ENCODE results near the gene RAB43.

The RAB43 gene

GRCh38 chr3:129107793-129108192 lies 13.8 kb downstream of the RAB43 start:
- H3K4me3 ChIP-seq (ENCODE audit: low read depth, low read length, poor library complexity, severe bottlenecking): no peak overlapping the region
- no peaks in the 10 kb centered on the region for H3F3A ChIP-seq (ENCODE audit: insufficient read depth, low read length)
- no peak overlapping the region for H3K4me2 ChIP-seq (ENCODE audit: low read length)
- no peaks in the 10 kb centered on the region for H3K79me2 ChIP-seq (ENCODE audit: insufficient read depth, low read length)
- H3K4me1 ChIP-seq (ENCODE audit: insufficient read depth, low read length, severe bottlenecking): peaks cover 35% of the 10 kb centered on the region
- H3K36me3 ChIP-seq (ENCODE audit: insufficient read depth, low read length): peaks cover 15% of the 10 kb centered on the region; the same call in 1 of the 2 replicates
- H2AFZ ChIP-seq (ENCODE audit: low read length): no peak overlapping the region
- H3K9me2 ChIP-seq (ENCODE audit: low read depth, low read length): no peaks in the 10 kb centered on the region
- H4K20me1 ChIP-seq (ENCODE audit: insufficient read depth, low read length): no peaks in the 10 kb centered on the region
- no peaks in the 10 kb centered on the region for H3K27me3 ChIP-seq (ENCODE audit: insufficient read depth, low read length)
- no peak for TF ChIP-seq EZH2 (IDR thresholded peaks at IDR 0.05; ENCODE audit: borderline replicate concordance, low read length)
- TF ChIP-seq CTCF (IDR thresholded peaks at IDR 0.05; ENCODE audit: low read length): no peak
- H3K9me3 ChIP-seq (ENCODE audit: low read length): no peaks in the 10 kb centered on the region
- no peak overlapping the region for H3K27ac ChIP-seq (ENCODE audit: low read depth, low read length, poor library complexity, severe bottlenecking)
- no peak overlapping the region for H3K9ac ChIP-seq (ENCODE audit: low read length)

- no peaks in the 10 kb centered on the region for H3K27me3 ChIP-seq (ENCODE audit: insufficient read depth, low read length)
- peaks cover 15% of the 10 kb centered on the region; the same call in 1 of the 2 replicates for H3K36me3 ChIP-seq (ENCODE audit: insufficient read depth, low read length)
- H3K4me3 ChIP-seq (ENCODE audit: low read depth, low read length, poor library complexity, severe bottlenecking): no peak overlapping the region
- no peaks in the 10 kb centered on the region for H3K79me2 ChIP-seq (ENCODE audit: insufficient read depth, low read length)
- no peak overlapping the region for H3K4me2 ChIP-seq (ENCODE audit: low read length)
- TF ChIP-seq EZH2 (IDR thresholded peaks at IDR 0.05; ENCODE audit: borderline replicate concordance, low read length) (no peak), CTCF (IDR thresholded peaks at IDR 0.05; ENCODE audit: low read length) (no peak)
- no peaks in the 10 kb centered on the region for H3F3A ChIP-seq (ENCODE audit: insufficient read depth, low read length)
- no peak overlapping the region for H3K9ac ChIP-seq (ENCODE audit: low read length)
- H3K9me2 ChIP-seq (ENCODE audit: low read depth, low read length): no peaks in the 10 kb centered on the region
- no peak overlapping the region for H2AFZ ChIP-seq (ENCODE audit: low read length)
- no peaks in the 10 kb centered on the region for H4K20me1 ChIP-seq (ENCODE audit: insufficient read depth, low read length)
- H3K9me3 ChIP-seq (ENCODE audit: low read length): no peaks in the 10 kb centered on the region
- no peak overlapping the region for H3K27ac ChIP-seq (ENCODE audit: low read depth, low read length, poor library complexity, severe bottlenecking)
- peaks cover 30% of the 10 kb centered on the region for H3K4me1 ChIP-seq (ENCODE audit: insufficient read depth, low read length, severe bottlenecking)
These were observed 14.6 kb downstream of the RAB43 start for GRCh38 chr3:129106866-129107565.

- Histone ChIP-seq H3K79me2 (ENCODE audit: insufficient read depth, low read length) (no peaks in the 10 kb centered on the region), H3K27ac (ENCODE audit: low read depth, low read length, poor library complexity, severe bottlenecking) (peak overlapping the region; percentile 8)
These were observed 15.3 kb downstream of the RAB43 start for GRCh38 chr3:129106320-129106719.

More at GRCh38 chr3:129106320-129106719, 15.3 kb downstream of the RAB43 start:
- no peaks in the 10 kb centered on the region for H3K9me2 ChIP-seq (ENCODE audit: low read depth, low read length)
- no peaks in the 10 kb centered on the region for H4K20me1 ChIP-seq (ENCODE audit: insufficient read depth, low read length)
- peaks cover 16% of the 10 kb centered on the region for H3K36me3 ChIP-seq (ENCODE audit: insufficient read depth, low read length)
- no peak overlapping the region for H3K9ac ChIP-seq (ENCODE audit: low read length)
- H3K4me1 ChIP-seq (ENCODE audit: insufficient read depth, low read length, severe bottlenecking): peaks cover 26% of the 10 kb centered on the region
- H3K4me2 ChIP-seq (ENCODE audit: low read length): no peak overlapping the region
- H3F3A ChIP-seq (ENCODE audit: insufficient read depth, low read length): no peaks in the 10 kb centered on the region
- no peaks in the 10 kb centered on the region for H3K9me3 ChIP-seq (ENCODE audit: low read length)
- TF ChIP-seq EZH2 (IDR thresholded peaks at IDR 0.05; ENCODE audit: borderline replicate concordance, low read length) (no peak), CTCF (IDR thresholded peaks at IDR 0.05; ENCODE audit: low read length) (peak; percentile 39; the same call in 1 of the 2 replicates)
- H3K4me3 ChIP-seq (ENCODE audit: low read depth, low read length, poor library complexity, severe bottlenecking): no peak overlapping the region
- no peak overlapping the region for H2AFZ ChIP-seq (ENCODE audit: low read length)
- no peaks in the 10 kb centered on the region for H3K27me3 ChIP-seq (ENCODE audit: insufficient read depth, low read length)

Data from OCI-LY1 (cell line).